Measurements from ENCODE around the gene TBX4. TPM values are rescaled to one million over a fixed set of nuclear protein-coding genes. Genes with fewer than 3 reads are reported as not detected.

The TBX4 gene
- total RNA-seq, 1 donor from 2014 or later = 0.05 TPM

Other genes starting within 250 kb of the TBX4 start
- 17.2 TPM for gene TBX2, start 52.6 kb upstream of the TBX4 start, total RNA-seq
- gene NACA2, start 138.8 kb downstream of the TBX4 start, total RNA-seq = not detected

All from cardiac septum (tissue), 1 donor.